Measurements from ENCODE around the gene FOXO3. TPM values are rescaled to one million over a fixed set of nuclear protein-coding genes. Genes with fewer than 3 reads are reported as not detected.

The FOXO3 gene
- total and polyA plus RNA-seq, 2 of the 8 experiments (the other 6 are each of a cell fraction or from before 2014, with no cell fraction given), result 13.1 to 19.3 TPM

- TF ChIP-seq TEAD4 (IDR thresholded peaks at IDR 0.05; ENCODE audit: low read depth, low read length), result no peak
- no peak for TF ChIP-seq TAF1 (IDR thresholded peaks at IDR 0.05; ENCODE audit: low read depth, low read length)
- TF ChIP-seq RNF2 (IDR thresholded peaks at IDR 0.05; ENCODE audit: borderline replicate concordance, low read depth, low read length, missing control alignments, poor library complexity, severe bottlenecking), result no peak
- no peak for TF ChIP-seq TBP (IDR thresholded peaks at IDR 0.05; ENCODE audit: low read depth, low read length)
- TF ChIP-seq NRF1 (IDR thresholded peaks at IDR 0.05; ENCODE audit: low read depth, low read length), result no peak
- TF ChIP-seq JUN (IDR thresholded peaks at IDR 0.05; ENCODE audit: low read depth, low read length), result no peak
- TF ChIP-seq KDM4A (IDR thresholded peaks at IDR 0.05; ENCODE audit: low read depth, low read length, severe bottlenecking), result no peak
- no peak for TF ChIP-seq MAFK (IDR thresholded peaks at IDR 0.05; ENCODE audit: low read depth, low read length)
Observed at GRCh38 chr6:108694816-108695215, 134.1 kb downstream of the FOXO3 start (continued).
